ENCODE data around the gene CHRNE. TPM values are rescaled to one million over a fixed set of nuclear protein-coding genes. Genes with fewer than 3 reads are reported as not detected.
A peak's percentile ranks its signal among the peaks of the same experiment; 100 is the strongest.
"Not testable (repeated sequence)": the region's sequence is repeated elsewhere in the genome, so short reads cannot be mapped to it uniquely, and the experiment has no call there.

The CHRNE gene
- total RNA-seq, 4 donors from 2014 or later = 0.57 TPM; not detected in 3

DNA sequence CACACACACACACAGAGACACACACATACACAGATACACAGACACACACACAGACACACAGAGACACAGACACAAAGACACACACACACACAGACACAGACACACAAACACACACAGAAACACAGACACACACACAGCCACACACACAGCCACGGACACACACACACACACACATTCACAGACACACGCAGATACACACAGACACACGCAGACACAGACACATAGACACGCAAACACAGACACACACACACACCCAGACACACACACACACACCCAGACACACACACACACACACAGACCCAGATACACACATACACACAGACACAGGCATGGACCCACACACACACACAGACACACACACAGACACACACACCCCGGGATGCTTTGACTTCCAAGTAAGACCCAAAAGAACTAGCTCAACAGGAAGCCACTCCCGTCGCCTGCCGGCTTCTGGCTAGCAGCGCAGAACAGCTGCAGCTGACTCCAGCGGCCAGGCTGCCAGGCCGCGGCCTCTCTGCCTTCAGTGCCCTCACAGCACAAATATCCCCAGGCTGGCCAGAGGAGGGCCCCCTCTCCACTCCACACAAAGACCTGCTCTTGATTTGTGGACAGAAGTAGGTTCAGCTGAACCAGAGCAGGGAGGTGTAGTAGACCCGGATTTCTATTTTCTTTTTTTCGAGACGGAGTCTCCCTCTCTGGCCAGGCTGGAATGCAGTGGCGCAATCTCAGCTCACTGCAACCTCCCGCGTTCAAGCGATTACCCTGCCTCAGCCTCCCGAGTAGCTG lies 6.0 kb upstream of the CHRNE start:
- no peak for DNase-seq
- Histone ChIP-seq H3K27me3 (peaks cover 0 to 5% (median 0%) of the 10 kb centered on the region in 4 donors), H3K4me1 (peaks cover 3 to 29% (median 14%) of the 10 kb centered on the region in 3 donors), H3K27ac (peak overlapping the region; percentile 82 to 90 (median 85)), H3K9me3 (no peaks in the 10 kb centered on the region), H3K4me3 (peak overlapping the region in 3 of 4 donors; percentile 8 to 34 (median 11)), H3K36me3 (no peaks in the 10 kb centered on the region)
- 12 to 23% methylated on average over 9 to 14 of the region's 20 CpGs for WGBS, 2 donors
- intact Hi-C loops (cut with DNase I) = loop anchor here (10.0 kb wide), 1 partner anchor 156 kb away; no protein-coding TSS in a partner anchor
- TF ChIP-seq POLR2A (IDR thresholded peaks at IDR 0.05) = peak in 1 of 4 donors; percentile 12
- TF ChIP-seq, protein P1, sequence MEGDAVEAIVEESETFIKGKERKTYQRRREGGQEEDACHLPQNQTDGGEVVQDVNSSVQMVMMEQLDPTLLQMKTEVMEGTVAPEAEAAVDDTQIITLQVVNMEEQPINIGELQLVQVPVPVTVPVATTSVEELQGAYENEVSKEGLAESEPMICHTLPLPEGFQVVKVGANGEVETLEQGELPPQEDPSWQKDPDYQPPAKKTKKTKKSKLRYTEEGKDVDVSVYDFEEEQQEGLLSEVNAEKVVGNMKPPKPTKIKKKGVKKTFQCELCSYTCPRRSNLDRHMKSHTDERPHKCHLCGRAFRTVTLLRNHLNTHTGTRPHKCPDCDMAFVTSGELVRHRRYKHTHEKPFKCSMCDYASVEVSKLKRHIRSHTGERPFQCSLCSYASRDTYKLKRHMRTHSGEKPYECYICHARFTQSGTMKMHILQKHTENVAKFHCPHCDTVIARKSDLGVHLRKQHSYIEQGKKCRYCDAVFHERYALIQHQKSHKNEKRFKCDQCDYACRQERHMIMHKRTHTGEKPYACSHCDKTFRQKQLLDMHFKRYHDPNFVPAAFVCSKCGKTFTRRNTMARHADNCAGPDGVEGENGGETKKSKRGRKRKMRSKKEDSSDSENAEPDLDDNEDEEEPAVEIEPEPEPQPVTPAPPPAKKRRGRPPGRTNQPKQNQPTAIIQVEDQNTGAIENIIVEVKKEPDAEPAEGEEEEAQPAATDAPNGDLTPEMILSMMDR (IDR thresholded peaks at IDR 0.05) = peak; percentile 68 to 91 (median 82)

DNA sequence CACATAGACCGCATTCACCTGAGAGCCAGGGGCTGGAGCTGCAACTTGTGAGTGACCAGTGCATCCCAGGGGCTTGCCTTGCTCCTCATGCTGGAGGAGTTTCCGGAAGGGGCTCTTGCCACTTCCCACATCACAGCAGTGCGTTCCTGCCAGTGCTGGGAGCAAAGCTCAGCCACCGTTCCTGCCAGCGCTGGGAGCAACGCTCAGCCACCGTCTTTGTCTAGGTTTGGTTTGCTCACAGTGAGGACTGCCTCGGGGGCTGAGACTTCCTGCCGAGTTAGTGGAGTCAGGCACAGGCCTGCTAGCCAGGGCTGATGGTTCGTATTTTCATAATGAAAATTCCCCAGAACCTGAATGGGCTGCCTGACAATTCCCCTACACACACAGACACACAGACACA lies 5.4 kb upstream of the CHRNE start:
- Histone ChIP-seq H3K27ac (peak overlapping the region; percentile 82 to 90 (median 85)), H3K9me3 (no peaks in the 10 kb centered on the region), H3K4me3 (no peak overlapping the region), H3K27me3 (peaks cover 0 to 8% (median 0%) of the 10 kb centered on the region in 4 donors), H3K4me1 (peaks cover 3 to 35% (median 18%) of the 10 kb centered on the region in 3 donors), H3K36me3 (no peaks in the 10 kb centered on the region)
- WGBS, 2 donors = 27 to 50% methylated on average over 1 to 5 of the region's 10 CpGs
- no peak for TF ChIP-seq POLR2A (IDR thresholded peaks at IDR 0.05)
- TF ChIP-seq, protein P1 (IDR thresholded peaks at IDR 0.05) = no peak
- intact Hi-C loops (cut with DNase I) = loop anchor here (10.0 kb wide), 1 partner anchor 156 kb away; no protein-coding TSS in a partner anchor
- no peak for DNase-seq

DNA sequence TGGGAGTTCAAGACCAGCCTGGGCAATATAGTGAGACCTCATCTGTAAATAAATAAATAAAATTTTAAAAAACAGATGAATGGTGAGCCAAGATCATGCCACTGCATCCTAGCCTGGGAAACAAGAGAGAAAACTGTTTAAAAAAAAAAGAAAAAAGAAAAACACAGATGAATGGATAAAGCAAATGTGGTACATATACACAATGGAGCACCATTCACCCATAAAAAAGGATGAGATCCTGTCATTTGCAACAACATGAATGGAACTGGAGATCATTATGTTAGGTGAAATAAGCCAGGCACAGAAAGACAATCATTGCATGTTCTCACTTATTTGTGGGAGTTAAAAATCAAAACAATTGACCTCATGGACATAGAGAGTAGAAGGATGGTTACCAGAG lies 3.7 kb upstream of the CHRNE start:
- H3K9me3 ChIP-seq, H3K27ac ChIP-seq, H3K36me3 ChIP-seq, H3K4me3 ChIP-seq, H3K27me3 ChIP-seq, DNase-seq: not testable (repeated sequence)
- intact Hi-C loops (cut with DNase I) = loop anchor here (10.0 kb wide), 1 partner anchor 158 kb away; no protein-coding TSS in a partner anchor
- peaks cover 9 to 49% (median 25%) of the 10 kb centered on the region in 3 donors for H3K4me1 ChIP-seq

DNA sequence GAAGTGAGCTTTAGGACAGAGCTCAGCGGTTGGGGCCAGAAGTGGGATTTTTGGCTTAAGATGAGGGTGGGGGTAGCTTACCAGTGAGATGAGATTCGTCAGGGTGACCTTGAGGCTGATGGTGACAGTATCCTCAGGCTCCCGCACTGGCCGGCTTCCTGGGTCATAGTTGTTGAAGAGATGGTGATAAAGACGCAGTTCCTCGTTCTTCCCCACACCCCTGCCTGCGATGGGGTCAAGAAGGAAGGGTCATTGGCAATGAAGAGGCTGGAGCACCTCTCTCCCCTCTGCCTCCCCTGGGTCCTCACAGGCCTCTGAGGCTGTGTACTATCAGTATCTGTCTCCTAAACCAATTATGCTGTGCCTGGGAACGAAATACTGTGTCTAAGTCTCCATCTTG lies 358 bp downstream of the CHRNE start:
- DNase-seq = no peak
- Histone ChIP-seq H3K27me3 (peaks cover 0 to 25% (median 0%) of the 10 kb centered on the region in 4 donors), H3K9me3 (no peaks in the 10 kb centered on the region), H3K4me1 (peaks cover 23 to 53% (median 33%) of the 10 kb centered on the region in 3 donors), H3K36me3 (peaks cover 0 to 10% (median 0%) of the 10 kb centered on the region in 3 donors), H3K27ac (peak overlapping the region in 3 of 4 donors; percentile 46 to 78 (median 74)), H3K4me3 (no peak overlapping the region)
- intact Hi-C loops (cut with DNase I) = loop anchor here (10.0 kb wide), 1 partner anchor 162 kb away; no protein-coding TSS in a partner anchor
- WGBS, 2 donors = 65 to 71% methylated on average over 7 to 8 of the region's 8 CpGs
- TF ChIP-seq, protein P1 (IDR thresholded peaks at IDR 0.05) = no peak
- no peak for TF ChIP-seq POLR2A (IDR thresholded peaks at IDR 0.05)

DNA sequence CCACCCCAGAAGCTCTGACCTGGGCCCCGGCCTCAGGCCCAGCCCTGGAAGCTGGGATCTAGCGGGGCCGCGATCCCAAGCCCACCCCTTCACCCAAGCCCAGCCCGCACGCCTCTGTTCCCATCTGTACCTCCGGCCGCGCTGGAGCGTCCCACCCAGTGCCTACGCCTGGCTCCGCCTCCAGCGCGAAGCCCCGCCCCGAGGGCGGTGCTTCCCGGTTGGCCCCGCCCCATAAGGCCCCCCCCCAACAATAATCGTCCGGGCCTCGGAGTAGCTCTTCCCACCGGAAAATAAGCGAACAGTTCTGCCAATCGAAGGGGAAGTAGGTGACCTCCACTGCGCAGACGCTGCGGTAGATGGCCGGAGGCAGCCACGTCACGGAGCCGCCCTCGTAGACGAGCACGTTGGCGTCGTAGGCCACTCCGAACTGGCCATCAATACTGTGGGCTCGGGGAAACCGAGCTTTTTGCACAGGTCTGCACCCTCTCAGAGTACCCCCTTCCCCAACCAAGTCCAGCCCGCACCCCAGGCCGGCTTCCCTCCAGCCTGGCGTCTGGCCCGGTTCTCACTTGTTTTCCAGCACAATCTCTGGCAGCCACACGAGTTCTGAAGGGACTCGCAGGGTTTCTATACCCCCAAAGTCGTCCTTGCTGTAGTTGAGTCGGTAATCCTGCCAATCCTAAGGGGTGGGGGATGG lies 1.1 kb downstream of the CHRNE start:
- DNase-seq = no peak
- no peak for TF ChIP-seq POLR2A (IDR thresholded peaks at IDR 0.05)
- TF ChIP-seq, protein P1 (IDR thresholded peaks at IDR 0.05) = no peak
- intact Hi-C loops (cut with DNase I) = loop anchor here (10.0 kb wide), 1 partner anchor 163 kb away; no protein-coding TSS in a partner anchor
- H3K4me3 ChIP-seq = peak overlapping the region in 2 of 4 donors; percentile 8 to 27
- H3K27me3 ChIP-seq = peaks cover 0 to 25% (median 0%) of the 10 kb centered on the region in 4 donors
- H3K27ac ChIP-seq = peak overlapping the region in 3 of 4 donors; percentile 9 to 78 (median 74)
- 76 to 83% methylated on average over 17 to 21 of the region's 48 CpGs for WGBS, 2 donors
- H3K36me3 ChIP-seq = peaks cover 0 to 18% (median 7%) of the 10 kb centered on the region in 3 donors
- H3K9me3 ChIP-seq = no peaks in the 10 kb centered on the region
- peaks cover 23 to 53% (median 33%) of the 10 kb centered on the region in 3 donors for H3K4me1 ChIP-seq
